Medulla oblongata (tissue), 1 donor: ENCODE data around the gene RBM34.
A peak's percentile ranks its signal among the peaks of the same experiment; 100 is the strongest.
"Not testable (repeated sequence)": the region's sequence is repeated elsewhere in the genome, so short reads cannot be mapped to it uniquely, and the experiment has no call there.

Experiments
- DNase-seq: peaks from one replicate; pipeline ENCODE4 v3.0.0-alpha.2; 2015; ENCODE audit errors: extremely low spot score

RBM34 gene

GRCh38 chr1:235112297-235113182 is 48.5 kb downstream of the RBM34 start:
- DNase-seq: no peak

- no peak for DNase-seq
Observed at GRCh38 chr1:235111107-235111506, 49.9 kb downstream of the RBM34 start.

- DNase-seq: no peak
Observed at GRCh38 chr1:235108876-235109275, 52.2 kb downstream of the RBM34 start.

GRCh38 chr1:235108185-235108593 is 52.9 kb downstream of the RBM34 start:
- DNase-seq: no peak

GRCh38 chr1:235107368-235108184 is 53.5 kb downstream of the RBM34 start:
- DNase-seq: no peak

GRCh38 chr1:235106457-235106856 is 54.6 kb downstream of the RBM34 start:
- DNase-seq: no peak

- DNase-seq: no peak
Observed at GRCh38 chr1:235105051-235106043, 55.7 kb downstream of the RBM34 start.

- DNase-seq: no peak
Observed at GRCh38 chr1:235102993-235103411, 58.0 kb downstream of the RBM34 start.

GRCh38 chr1:235102259-235102582 is 58.8 kb downstream of the RBM34 start:
- DNase-seq: no peak

- no peak for DNase-seq
Observed at GRCh38 chr1:235101558-235102258, 59.3 kb downstream of the RBM34 start.

GRCh38 chr1:235100194-235100772 is 60.8 kb downstream of the RBM34 start:
- DNase-seq: no peak

- DNase-seq: no peak
Observed at GRCh38 chr1:235098991-235099390, 62.1 kb downstream of the RBM34 start.

GRCh38 chr1:235098547-235098946 is 62.5 kb downstream of the RBM34 start:
- DNase-seq: no peak

- not testable (repeated sequence) for DNase-seq
Observed at GRCh38 chr1:235097501-235097900, 63.5 kb downstream of the RBM34 start.

GRCh38 chr1:235095938-235096562 is 65.0 kb downstream of the RBM34 start:
- DNase-seq: no peak

- DNase-seq: peak; percentile 83
Observed at GRCh38 chr1:235093696-235094592, 67.1 kb downstream of the RBM34 start.

- peak; percentile 76 for DNase-seq
Observed at GRCh38 chr1:235093013-235093695, 67.9 kb downstream of the RBM34 start.

- not testable (repeated sequence) for DNase-seq
Observed at GRCh38 chr1:235092415-235092814, 68.6 kb downstream of the RBM34 start.

GRCh38 chr1:235092045-235092406 is 69.0 kb downstream of the RBM34 start:
- not testable (repeated sequence) for DNase-seq
